Lung (tissue), 12 donors: ENCODE results near the gene ABHD17B. TPM values are rescaled to one million over a fixed set of nuclear protein-coding genes. Genes with fewer than 3 reads are reported as not detected.

Experiments used
- ATAC-seq: fragments of 200-7000 bp; cut with Tn5 transposase; one replicate; pipeline ENCODE4 v1.9.1; 2020; ENCODE audit warnings: moderate number of reproducible peaks; ENCODE audit not compliant: insufficient read depth, low FRiP score
- DNase-seq, 3 donors: peaks; one replicate each; pipeline ENCODE4 v3.0.0-alpha.2; 2013 to 2017
- H3K27ac ChIP-seq, 2 donors: one replicate each; pipeline ENCODE4 v1.5.1; 2013; ENCODE audit warnings: mild to moderate bottlenecking in 2 of 2, moderate library complexity in 2 of 2, control low read depth in 1 of 2, inconsistent platforms in 1 of 2, low read depth in 1 of 2, low read length in 1 of 2
- H3K27me3 ChIP-seq, 3 donors: one replicate each; pipeline ENCODE4 v1.5.1; 2013; ENCODE audit warnings: low read length in 2 of 3; ENCODE audit not compliant: control insufficient read depth in 3 of 3, insufficient read depth in 3 of 3
- H3K36me3 ChIP-seq, 4 donors: one replicate each; pipeline ENCODE4 v1.5.1; 2013; ENCODE audit warnings: low read length in 4 of 4, mild to moderate bottlenecking in 1 of 4, moderate library complexity in 1 of 4; ENCODE audit not compliant: control insufficient read depth in 4 of 4, insufficient read depth in 4 of 4
- H3K4me1 ChIP-seq, 5 donors: one replicate each; pipeline ENCODE4 v1.5.1; 2013; ENCODE audit warnings: low read length in 5 of 5, mild to moderate bottlenecking in 2 of 5, moderate library complexity in 1 of 5; ENCODE audit not compliant: control insufficient read depth in 5 of 5, insufficient read depth in 5 of 5
- H3K4me3 ChIP-seq: one replicate; pipeline ENCODE4 v1.5.1; 2013; ENCODE audit warnings: mild to moderate bottlenecking, control low read depth, moderate library complexity
- H3K9ac ChIP-seq, 2 donors: one replicate each; pipeline ENCODE4 v1.5.1; 2013; ENCODE audit warnings: low read length in 2 of 2, control low read depth in 1 of 2; ENCODE audit not compliant: insufficient read depth in 1 of 2
- H3K9me3 ChIP-seq, 4 donors: one replicate each; pipeline ENCODE4 v1.5.1; 2013; ENCODE audit warnings: low read length in 3 of 4, mild to moderate bottlenecking in 1 of 4, moderate library complexity in 1 of 4; ENCODE audit not compliant: control insufficient read depth in 4 of 4, insufficient read depth in 3 of 4
- CTCF ChIP-seq: IDR thresholded peaks from 2 replicates; pipeline ENCODE4 v1.5.1; 2012; ENCODE audit warnings: mild to moderate bottlenecking; ENCODE audit errors: control extremely low read depth, extremely low read depth
- WGBS, 2 donors: extraction: QIAGEN DNeasy Blood & Tissue Kit; methylation state at CpG; one replicate each; pipeline ENCODE4 v1.1.7; 2013; 5-methylcytosine and 5-hydroxymethylcytosine counted together
- polyA plus RNA-seq, 2 donors: library from polyadenylated mRNA; stranded (reverse); fragments of 200-250 nt; gene quantifications; one replicate each; pipeline ENCODE4 v1.2.1, GENCODE V29; 2013
- total RNA-seq, 2 donors: library from RNA; depleted of rRNA in 1 of 2; stranded (reverse); fragments of >200 nt in 1 of 2; gene quantifications; one replicate each; pipeline ENCODE4 v1.2.1, GENCODE V29; 2014 to 2021
- donor health status: control.
- donor health status: control.
- donor health status: Bipolar disorder and iron deficiency.
- donor health status: healthy.
- donor health status: DM: yes; HTN: yes; CAD: no.

ABHD17B gene
- total and polyA plus RNA-seq, 4 donors = 3.2 to 37.7 (median 13.8) TPM

- H3K9me3 ChIP-seq = no peaks in the 10 kb centered on the region
- no peak for DNase-seq
- H3K9ac ChIP-seq = no peak overlapping the region
- no peak overlapping the region for H3K27ac ChIP-seq
- no peak overlapping the region for H3K4me3 ChIP-seq
- H3K27me3 ChIP-seq = no peaks in the 10 kb centered on the region
- TF ChIP-seq CTCF = no peak
- H3K4me1 ChIP-seq = no peaks in the 10 kb centered on the region
- ATAC-seq = no peak
- no peaks in the 10 kb centered on the region for H3K36me3 ChIP-seq
Observed at GRCh38 chr9:71822935-71823334, 88.1 kb downstream of the ABHD17B start.

- Histone ChIP-seq H3K9me3 (no peaks in the 10 kb centered on the region), H3K4me1 (no peaks in the 10 kb centered on the region), H3K36me3 (no peaks in the 10 kb centered on the region), H3K9ac (no peak overlapping the region), H3K27me3 (no peaks in the 10 kb centered on the region), H3K27ac (no peak overlapping the region), H3K4me3 (no peak overlapping the region)
- TF ChIP-seq CTCF = no peak
- WGBS, 2 donors = 39 to 62% methylated on average over 3 of the region's 3 CpGs
- DNase-seq = no peak
- ATAC-seq = no peak
Observed at GRCh38 chr9:71822456-71822855, 88.5 kb downstream of the ABHD17B start.

GRCh38 chr9:71821405-71821804, 89.6 kb downstream of the ABHD17B start:
- WGBS, 2 donors = 92% methylated on average over 3 of the region's 3 CpGs
- Histone ChIP-seq H3K36me3 (no peaks in the 10 kb centered on the region), H3K9ac (no peak overlapping the region), H3K27ac (no peak overlapping the region), H3K9me3 (no peaks in the 10 kb centered on the region), H3K27me3 (no peaks in the 10 kb centered on the region), H3K4me1 (no peaks in the 10 kb centered on the region), H3K4me3 (no peak overlapping the region)
- DNase-seq (no peak), ATAC-seq (no peak)
- TF ChIP-seq CTCF = no peak

GRCh38 chr9:71820403-71820921, 90.5 kb downstream of the ABHD17B start:
- H3K9me3 ChIP-seq = no peaks in the 10 kb centered on the region
- DNase-seq = no peak
- 69 to 75% methylated on average over 6 of the region's 6 CpGs for WGBS, 2 donors
- no peak overlapping the region for H3K4me3 ChIP-seq
- ATAC-seq = no peak
- no peaks in the 10 kb centered on the region for H3K36me3 ChIP-seq
- no peaks in the 10 kb centered on the region for H3K27me3 ChIP-seq
- H3K27ac ChIP-seq = no peak overlapping the region
- H3K9ac ChIP-seq = no peak overlapping the region
- no peak for TF ChIP-seq CTCF
- no peaks in the 10 kb centered on the region for H3K4me1 ChIP-seq
